Tibial artery (tissue), 4 donors: ENCODE data around the gene RXRA.

Experiments used
- DNase-seq, 2 donors: peaks; one replicate each; pipeline ENCODE4 v3.0.0-alpha.2; 2019
- H3K27ac ChIP-seq, 2 donors: fragments of 200-600 bp; sonication (generic) in 1 of 2; 1 replicate in 1 of 2; 2 replicates in 1 of 2; pipeline ENCODE4 v1.5.1; 2018 to 2019; ENCODE audit warnings: mild to moderate bottlenecking in 1 of 2
- H3K27me3 ChIP-seq, 2 donors: fragments of 200-600 bp; sonication (generic) in 1 of 2; one replicate each; pipeline versions ENCODE4 v1.5.1 to v1.6.0; 2016 to 2019
- H3K36me3 ChIP-seq, 3 donors: fragments of 200-600 bp; sonication (generic) in 2 of 3; one replicate each; pipeline ENCODE4 v1.5.1; 2016 to 2019; ENCODE audit warnings: mild to moderate bottlenecking in 2 of 3
- H3K4me1 ChIP-seq, 4 donors: fragments of 200-600 bp; sonication (generic) in 2 of 4; 1 replicate in 3 of 4; 2 replicates in 1 of 4; pipeline ENCODE4 v1.5.1; 2016 to 2019
- H3K4me3 ChIP-seq, 2 donors: fragments of 200-600 bp; sonication (generic) in 1 of 2; 1 replicate in 1 of 2; 2 replicates in 1 of 2; pipeline ENCODE4 v1.5.1; 2018 to 2019; ENCODE audit warnings: mild to moderate bottlenecking in 2 of 2
- H3K9me3 ChIP-seq, 3 donors: fragments of 200-600 bp; sonication (generic) in 1 of 3; one replicate each; pipeline ENCODE4 v1.5.1; 2016 to 2019
- CTCF ChIP-seq, 2 experiments: fragments of 200-600 bp in 1 of 2; fragments of 450-650 bp in 1 of 2; IDR thresholded peaks; one replicate each; pipeline ENCODE4 v1.5.1; 2017 to 2019; ENCODE audit warnings: antibody characterized with exemption in 2 of 2, mild to moderate bottlenecking in 1 of 2, moderate library complexity in 1 of 2
- intact Hi-C: fragments of 100-400 bp; cut with DNase I; formaldehyde crosslinking; loops from one replicate; pipeline ENCODE4 v1.15.0; 2023; ENCODE audit warnings: low total_unique reads

RXRA gene

GRCh38 chr9:134485653-134486052 is 159.4 kb downstream of the RXRA start:
- Histone ChIP-seq H3K27me3 (no peaks in the 10 kb centered on the region), H3K36me3 (no peaks in the 10 kb centered on the region), H3K4me3 (no peak overlapping the region), H3K27ac (peak overlapping the region; percentile 52 to 55), H3K9me3 (no peaks in the 10 kb centered on the region), H3K4me1 (peaks cover 0 to 8% (median 0%) of the 10 kb centered on the region in 4 donors)
- intact Hi-C loops = no loop called here
- TF ChIP-seq CTCF (IDR thresholded peaks at IDR 0.05) = no peak
- DNase-seq = peak in 1 of 2 donors; percentile 27

GRCh38 chr9:134486143-134486591 is 159.9 kb downstream of the RXRA start:
- Histone ChIP-seq H3K36me3 (no peaks in the 10 kb centered on the region), H3K4me1 (peaks cover 0 to 8% (median 0%) of the 10 kb centered on the region in 4 donors), H3K27me3 (no peaks in the 10 kb centered on the region), H3K27ac (peak overlapping the region; percentile 52 to 55), H3K4me3 (no peak overlapping the region), H3K9me3 (no peaks in the 10 kb centered on the region)
- no peak for TF ChIP-seq CTCF (IDR thresholded peaks at IDR 0.05)
- intact Hi-C loops = no loop called here
- peak in 1 of 2 donors; percentile 64 for DNase-seq

- peak in 1 of 2 donors; percentile 62 for DNase-seq
- H3K9me3 ChIP-seq = no peaks in the 10 kb centered on the region
- no peak overlapping the region for H3K4me3 ChIP-seq
- peak overlapping the region; percentile 52 to 55 for H3K27ac ChIP-seq
- peaks cover 0 to 8% (median 0%) of the 10 kb centered on the region in 4 donors for H3K4me1 ChIP-seq
- intact Hi-C loops = no loop called here
- H3K36me3 ChIP-seq = no peaks in the 10 kb centered on the region
- no peak for TF ChIP-seq CTCF (IDR thresholded peaks at IDR 0.05)
- no peaks in the 10 kb centered on the region for H3K27me3 ChIP-seq
These were observed 160.3 kb downstream of the RXRA start for GRCh38 chr9:134486596-134486995.
